ENCODE results near the gene RAB25. TPM values are rescaled to one million over a fixed set of nuclear protein-coding genes. Genes with fewer than 3 reads are reported as not detected.

Gene RAB25
- polyA plus RNA-seq, 1 donor (not counting 4 experiments of a cell fraction or from before 2014, with no cell fraction given): 93.4 TPM

DNA sequence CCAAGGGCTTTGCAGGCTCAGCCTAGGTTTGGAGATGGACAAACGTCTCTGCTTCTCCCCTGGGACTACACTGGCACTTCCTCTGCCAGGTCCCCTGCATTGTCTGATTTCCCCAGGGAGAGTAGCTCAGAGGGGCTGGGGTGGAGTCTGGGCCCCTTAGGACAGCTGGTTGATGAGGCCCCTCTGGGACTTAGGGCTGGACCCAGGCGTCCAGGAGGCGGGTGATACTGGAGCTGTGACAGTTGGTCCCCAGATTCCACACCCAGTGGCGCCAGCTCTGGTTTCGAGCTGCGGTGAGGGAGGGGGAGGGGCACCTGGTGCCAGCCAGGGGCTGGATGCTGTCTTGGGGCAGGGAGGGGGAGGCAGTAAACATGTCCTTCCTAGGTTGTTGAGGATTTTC lies 28.7 kb downstream of the RAB25 start:
- Histone ChIP-seq H3K9me3 (ENCODE audit: control insufficient read depth, low read depth, low read length) (no peaks in the 10 kb centered on the region), H3K79me2 (ENCODE audit: control insufficient read depth, insufficient read depth, low read length) (no peaks in the 10 kb centered on the region), H2AFZ (ENCODE audit: control insufficient read depth, low read length) (no peak overlapping the region), H3K36me3 (ENCODE audit: control insufficient read depth in 2 of 2, extremely low read depth in 1 of 2, insufficient read depth in 2 of 2, low read length in 2 of 2) (no peaks in the 10 kb centered on the region), H3K4me3 (ENCODE audit: control insufficient read depth in 2 of 3, extremely low read depth in 1 of 3, insufficient read depth in 2 of 3, low read depth in 1 of 3, low read length in 3 of 3) (no peak overlapping the region), H3K9ac (ENCODE audit: control insufficient read depth, extremely low read depth, insufficient read depth, low read length) (no peak overlapping the region), H3K9me1 (ENCODE audit: control insufficient read depth, extremely low read depth, insufficient read depth, low read length) (no peaks in the 10 kb centered on the region), H3K27ac (ENCODE audit: control insufficient read depth, insufficient read depth, low read length) (no peak overlapping the region), H3K4me2 (ENCODE audit: control insufficient read depth, extremely low read depth, insufficient read depth, low read depth, low read length) (no peak overlapping the region), H4K20me1 (ENCODE audit: control insufficient read depth, extremely low read depth, insufficient read depth, low read length) (no peaks in the 10 kb centered on the region), H3K4me1 (ENCODE audit: control insufficient read depth, extremely low read depth, insufficient read depth, low read length) (no peaks in the 10 kb centered on the region), H3K27me3 (ENCODE audit: control insufficient read depth, extremely low read depth, insufficient read depth, low read length) (no peaks in the 10 kb centered on the region)
- dilution Hi-C loops (cut with MboI; ENCODE audit: extremely low pct_ligation_motif_present, low sequenced_read_pairs): no loop called here
- DNase-seq (ENCODE audit: low read depth, low spot score) (no peak), FAIRE-seq (no peak)
- TF ChIP-seq EZH2 (IDR thresholded peaks at IDR 0.05; ENCODE audit: low read length): no peak
- TF ChIP-seq, protein P1, sequence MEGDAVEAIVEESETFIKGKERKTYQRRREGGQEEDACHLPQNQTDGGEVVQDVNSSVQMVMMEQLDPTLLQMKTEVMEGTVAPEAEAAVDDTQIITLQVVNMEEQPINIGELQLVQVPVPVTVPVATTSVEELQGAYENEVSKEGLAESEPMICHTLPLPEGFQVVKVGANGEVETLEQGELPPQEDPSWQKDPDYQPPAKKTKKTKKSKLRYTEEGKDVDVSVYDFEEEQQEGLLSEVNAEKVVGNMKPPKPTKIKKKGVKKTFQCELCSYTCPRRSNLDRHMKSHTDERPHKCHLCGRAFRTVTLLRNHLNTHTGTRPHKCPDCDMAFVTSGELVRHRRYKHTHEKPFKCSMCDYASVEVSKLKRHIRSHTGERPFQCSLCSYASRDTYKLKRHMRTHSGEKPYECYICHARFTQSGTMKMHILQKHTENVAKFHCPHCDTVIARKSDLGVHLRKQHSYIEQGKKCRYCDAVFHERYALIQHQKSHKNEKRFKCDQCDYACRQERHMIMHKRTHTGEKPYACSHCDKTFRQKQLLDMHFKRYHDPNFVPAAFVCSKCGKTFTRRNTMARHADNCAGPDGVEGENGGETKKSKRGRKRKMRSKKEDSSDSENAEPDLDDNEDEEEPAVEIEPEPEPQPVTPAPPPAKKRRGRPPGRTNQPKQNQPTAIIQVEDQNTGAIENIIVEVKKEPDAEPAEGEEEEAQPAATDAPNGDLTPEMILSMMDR (optimal IDR thresholded peaks at IDR 0.05 in 1 of 3, IDR thresholded peaks at IDR 0.05 in 1 of 3, conservative IDR thresholded peaks at IDR 0.05 in 1 of 3; ENCODE audit: extremely low read depth in 1 of 3, insufficient read depth in 2 of 3, low read length in 3 of 3): no peak

DNA sequence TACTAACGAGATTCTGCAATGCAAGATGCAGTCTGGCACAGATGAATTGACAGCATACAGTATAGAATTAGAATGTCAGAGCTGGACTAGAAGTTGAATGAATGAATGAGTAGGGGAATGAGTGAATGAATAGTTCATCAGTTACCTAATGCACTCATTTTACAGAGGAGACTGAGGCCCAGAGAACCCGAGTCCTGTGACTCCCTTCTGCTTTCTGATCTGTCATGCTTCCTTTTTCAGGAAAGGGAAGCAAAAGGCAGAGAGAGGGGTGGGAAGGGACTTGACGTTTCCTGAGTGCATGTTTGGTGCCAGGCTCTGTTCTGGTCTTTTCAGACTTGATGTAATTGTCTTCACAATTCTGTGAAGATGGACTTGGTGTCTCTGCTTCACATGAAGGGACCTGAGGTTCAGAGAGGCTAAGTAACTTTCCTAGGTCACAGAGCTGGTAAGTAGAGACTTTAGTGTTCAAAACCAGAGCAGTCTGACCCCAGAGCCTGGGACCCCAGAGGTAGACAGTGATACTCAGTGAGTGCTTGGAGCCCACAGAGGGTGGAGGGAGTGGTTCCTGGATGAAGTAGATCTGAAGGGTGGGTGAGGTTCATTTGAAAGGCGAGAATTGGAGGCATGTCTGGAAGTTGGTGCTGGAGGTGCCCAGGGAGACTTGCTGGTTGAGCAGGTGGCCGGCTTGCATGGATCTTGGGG lies 29.3 kb downstream of the RAB25 start:
- no peak for FAIRE-seq
- Histone ChIP-seq H2AFZ (ENCODE audit: control insufficient read depth, low read length) (no peak overlapping the region), H3K4me3 (ENCODE audit: control insufficient read depth in 2 of 3, extremely low read depth in 1 of 3, insufficient read depth in 2 of 3, low read depth in 1 of 3, low read length in 3 of 3) (no peak overlapping the region), H3K9me1 (ENCODE audit: control insufficient read depth, extremely low read depth, insufficient read depth, low read length) (no peaks in the 10 kb centered on the region), H3K79me2 (ENCODE audit: control insufficient read depth, insufficient read depth, low read length) (no peaks in the 10 kb centered on the region), H3K9me3 (ENCODE audit: control insufficient read depth, low read depth, low read length) (no peaks in the 10 kb centered on the region), H3K36me3 (ENCODE audit: control insufficient read depth in 2 of 2, extremely low read depth in 1 of 2, insufficient read depth in 2 of 2, low read length in 2 of 2) (no peaks in the 10 kb centered on the region), H3K9ac (ENCODE audit: control insufficient read depth, extremely low read depth, insufficient read depth, low read length) (no peak overlapping the region), H3K27me3 (ENCODE audit: control insufficient read depth, extremely low read depth, insufficient read depth, low read length) (no peaks in the 10 kb centered on the region), H3K27ac (ENCODE audit: control insufficient read depth, insufficient read depth, low read length) (no peak overlapping the region), H4K20me1 (ENCODE audit: control insufficient read depth, extremely low read depth, insufficient read depth, low read length) (no peaks in the 10 kb centered on the region), H3K4me2 (ENCODE audit: control insufficient read depth, extremely low read depth, insufficient read depth, low read depth, low read length) (no peak overlapping the region), H3K4me1 (ENCODE audit: control insufficient read depth, extremely low read depth, insufficient read depth, low read length) (no peaks in the 10 kb centered on the region)
- no peak for TF ChIP-seq EZH2 (IDR thresholded peaks at IDR 0.05; ENCODE audit: low read length)
- TF ChIP-seq, protein P1 (optimal IDR thresholded peaks at IDR 0.05 in 1 of 3, IDR thresholded peaks at IDR 0.05 in 1 of 3, conservative IDR thresholded peaks at IDR 0.05 in 1 of 3; ENCODE audit: extremely low read depth in 1 of 3, insufficient read depth in 2 of 3, low read length in 3 of 3): no peak
- DNase-seq (ENCODE audit: low read depth, low spot score): no peak
- dilution Hi-C loops (cut with MboI; ENCODE audit: extremely low pct_ligation_motif_present, low sequenced_read_pairs): no loop called here

Measured in keratinocyte (primary cell).